A673 (cell line): ENCODE results near the gene ZNF417.

Experiments used
- CTCF ChIP-seq: fragments of 300-800, 200-600 bp; sonication (generic); conservative IDR thresholded peaks from 2 replicates; pipeline ENCODE4 v1.5.1; 2017; ENCODE audit warnings: low read depth, mild to moderate bottlenecking, antibody characterized with exemption, low read length, moderate library complexity, mixed read lengths
- EZH2 ChIP-seq: fragments of 200-600 bp; sonication (generic); IDR thresholded peaks from 2 replicates; pipeline ENCODE4 v1.6.1; 2017; ENCODE audit warnings: borderline replicate concordance, low read depth, mild to moderate bottlenecking, mixed read lengths, antibody characterized with exemption, low read length; ENCODE audit not compliant: poor library complexity, severe bottlenecking

- no peak for TF ChIP-seq CTCF
- no peak for TF ChIP-seq EZH2
These were observed 12.7 kb downstream of the ZNF417 start for GRCh38 chr19:57903618-57904184.
